Left renal pelvis (tissue), 4 donors: ENCODE results near the gene PCK1. TPM values are rescaled to one million over a fixed set of nuclear protein-coding genes. Genes with fewer than 3 reads are reported as not detected.

ENCODE experiments used
- polyA plus RNA-seq, 4 donors: library from polyadenylated mRNA; unstranded; fragments of 120-200 nt; gene quantifications; one replicate each; pipeline ENCODE4 v1.2.1, GENCODE V29; 2013; ENCODE audit not compliant: insufficient read length in 4 of 4

Gene PCK1
- polyA plus RNA-seq, 4 donors = 2.5 to 17.8 (median 7.7) TPM

Other genes with a start within 250 kb of the PCK1 start
- gene SPO11, start 231.3 kb upstream of the PCK1 start, polyA plus RNA-seq = not detected
- gene RAE1, start 209.9 kb upstream of the PCK1 start, polyA plus RNA-seq = 10 to 100 TPM; 37.1 to 60.3 (median 57.9) TPM
- 10 to 100 TPM; 20.9 to 37.5 (median 27.3) TPM for gene RBM38, start 169.7 kb upstream of the PCK1 start, polyA plus RNA-seq
- gene CTCFL, start 36.0 kb upstream of the PCK1 start, polyA plus RNA-seq = 1 to 10 TPM in 3 of 4 donors, under 1 TPM in 1; 0.46 to 2.8 (median 1.7) TPM
- gene ZBP1, start 59.3 kb downstream of the PCK1 start, polyA plus RNA-seq = under 1 TPM in 2 of 4 donors, not detected in 2; 0.08 to 0.10 TPM
- gene PMEPA1, start 148.9 kb downstream of the PCK1 start, polyA plus RNA-seq = 10 to 100 TPM; 18.8 to 46.7 (median 20.7) TPM